Stimulated activated CD4-positive, alpha-beta T cell treated with anti-CD3 and anti-CD28 coated beads, Interleukin-4, amount 100 ng/mL, for 1 hour (primary cell): Measurements from ENCODE around the gene DESI2.
"Not testable (repeated sequence)": the region's sequence is repeated elsewhere in the genome, so short reads cannot be mapped to it uniquely, and the experiment has no call there.

Experiments
- DNase-seq: peaks from one replicate; pipeline ENCODE4 v3.0.0-alpha.2; 2020

Gene DESI2

GRCh38 chr1:244709476-244710368 lies 56.8 kb downstream of the DESI2 start:
- DNase-seq, result no peak

- no peak for DNase-seq
These were observed 57.6 kb downstream of the DESI2 start for GRCh38 chr1:244710474-244711062.

- no peak for DNase-seq
These were observed 59.7 kb downstream of the DESI2 start for GRCh38 chr1:244712669-244713068.

- DNase-seq, result no peak
These were observed 60.4 kb downstream of the DESI2 start for GRCh38 chr1:244713332-244713731.

GRCh38 chr1:244727871-244728474 lies 75.0 kb downstream of the DESI2 start:
- DNase-seq, result no peak

GRCh38 chr1:244730153-244730933 lies 77.4 kb downstream of the DESI2 start:
- DNase-seq, result peak; percentile 38

- DNase-seq, result no peak
These were observed 78.1 kb downstream of the DESI2 start for GRCh38 chr1:244730934-244731434.

- no peak for DNase-seq
These were observed 78.7 kb downstream of the DESI2 start for GRCh38 chr1:244731651-244732050.

- DNase-seq, result no peak
These were observed 80.0 kb downstream of the DESI2 start for GRCh38 chr1:244732851-244733450.

- DNase-seq, result no peak
These were observed 82.5 kb downstream of the DESI2 start for GRCh38 chr1:244735404-244735803.

GRCh38 chr1:244735876-244736561 lies 83.1 kb downstream of the DESI2 start:
- no peak for DNase-seq

- DNase-seq, result not testable (repeated sequence)
These were observed 86.2 kb downstream of the DESI2 start for GRCh38 chr1:244739140-244739539.

GRCh38 chr1:244740027-244740617 lies 87.2 kb downstream of the DESI2 start:
- not testable (repeated sequence) for DNase-seq

GRCh38 chr1:244741692-244742091 lies 88.8 kb downstream of the DESI2 start:
- no peak for DNase-seq

- DNase-seq, result no peak
These were observed 96.5 kb downstream of the DESI2 start for GRCh38 chr1:244749230-244750016.

- DNase-seq, result no peak
These were observed 98.5 kb downstream of the DESI2 start for GRCh38 chr1:244751271-244751895.

- no peak for DNase-seq
These were observed 102.7 kb downstream of the DESI2 start for GRCh38 chr1:244755673-244756072.

- DNase-seq, result no peak
These were observed 104.4 kb downstream of the DESI2 start for GRCh38 chr1:244757091-244757939.
